Amniotic epithelial cell (primary cell): Measurements from ENCODE around the gene GARIN1A.

ENCODE experiments used
- DNase-seq: peaks from one replicate; pipeline ENCODE4 v3.0.0-alpha.2; 2010; ENCODE audit warnings: low read depth

The GARIN1A gene

DNA sequence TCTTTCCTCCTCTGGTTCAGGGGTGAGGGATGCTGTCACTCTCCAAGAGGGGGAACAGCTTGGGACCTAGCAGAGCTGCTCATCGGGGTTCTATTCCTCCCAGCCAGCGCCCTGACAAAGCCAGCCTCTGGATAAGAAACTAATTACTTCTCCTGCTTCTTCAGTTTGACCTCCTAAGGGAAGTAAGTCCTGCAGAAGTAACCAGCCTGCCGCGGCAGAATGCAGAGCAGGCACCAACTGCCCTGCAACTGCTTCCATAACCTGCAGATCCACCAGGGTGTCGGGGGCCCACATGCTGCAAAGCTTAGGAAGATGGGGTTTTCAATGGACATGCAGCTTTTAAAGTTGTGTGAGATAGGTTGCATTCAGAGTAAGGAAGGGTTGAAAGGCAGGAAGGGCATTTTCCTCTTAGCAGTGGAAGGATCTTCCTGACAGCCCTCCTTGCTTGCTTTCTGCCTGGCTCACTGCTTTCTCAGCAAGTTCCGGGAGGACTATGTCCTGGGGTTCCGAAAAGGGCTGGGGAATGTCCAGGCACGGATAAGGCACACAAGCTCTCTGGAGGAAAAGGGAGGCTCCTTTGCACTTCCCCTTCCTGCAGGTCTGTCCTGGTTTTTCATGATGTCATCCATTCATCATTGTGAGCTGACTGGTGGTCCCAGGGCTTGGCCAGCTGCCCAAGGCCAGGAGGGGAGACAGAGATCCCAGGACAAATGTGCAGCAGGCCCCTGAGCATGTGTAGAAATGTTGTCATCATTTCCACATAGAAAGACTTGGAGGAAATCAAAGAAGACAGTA, 42.8 kb downstream of the GARIN1A start:
- DNase-seq: no peak

DNA sequence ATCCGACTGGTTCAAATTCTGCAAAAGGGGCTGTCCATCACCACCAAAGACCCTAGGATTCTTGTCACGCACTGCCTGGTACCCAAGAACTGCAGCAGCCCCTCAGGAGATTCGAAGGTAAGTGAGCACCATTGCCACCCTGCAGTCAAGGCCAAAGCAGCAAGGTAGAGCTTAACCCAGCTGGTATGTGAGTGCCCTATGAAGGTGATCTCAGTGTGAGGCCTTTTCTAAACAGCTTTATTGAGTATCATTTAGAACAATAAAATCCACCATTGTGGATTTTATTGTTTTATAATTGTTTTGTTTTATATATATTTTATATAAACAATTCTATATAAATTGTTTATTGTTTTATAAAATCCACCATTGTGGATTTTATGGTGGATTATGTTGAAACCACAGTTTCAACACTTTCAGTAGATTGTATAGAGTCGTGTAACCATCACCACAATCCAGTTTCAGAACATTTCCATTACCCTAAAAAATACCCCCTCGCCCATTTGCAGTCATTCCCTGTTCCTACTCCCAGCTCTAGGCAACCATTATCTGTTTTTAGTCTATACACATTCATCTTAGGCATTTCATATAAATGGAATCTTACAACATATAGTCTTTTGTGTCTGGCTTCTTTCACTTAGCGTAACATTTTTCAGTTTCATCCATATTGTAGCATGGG, 47.0 kb downstream of the GARIN1A start:
- no peak for DNase-seq

DNA sequence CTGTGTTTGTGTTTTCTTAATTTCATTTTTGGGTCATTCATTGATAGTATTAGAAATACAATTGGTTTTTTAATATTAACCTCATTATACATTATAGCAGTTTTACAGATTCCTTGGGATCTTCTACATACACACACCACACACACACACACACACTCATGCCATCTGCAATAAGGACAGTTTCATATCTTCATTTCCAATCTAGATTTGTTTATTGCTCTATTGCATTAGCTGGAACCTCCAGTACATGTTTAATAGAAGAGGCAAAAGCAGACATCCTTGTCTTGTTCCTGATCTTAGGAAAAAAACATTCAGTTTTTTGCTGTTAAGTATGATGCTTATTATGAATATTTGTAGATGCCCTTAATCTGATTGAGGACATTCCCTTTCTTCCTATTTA, 49.3 kb downstream of the GARIN1A start:
- DNase-seq: no peak
